ENCODE results near the gene TGM5. TPM values are rescaled to one million over a fixed set of nuclear protein-coding genes. Genes with fewer than 3 reads are reported as not detected.
A peak's percentile ranks its signal among the peaks of the same experiment; 100 is the strongest.

The TGM5 gene
- total RNA-seq, 1 donor from 2014 or later = not detected

- H3K9me3 Mint-ChIP-seq (ENCODE audit: unreplicated experiment) = no peaks in the 10 kb centered on the region
- no peak for TF ChIP-seq CTCF (IDR thresholded peaks at IDR 0.05)
- DNase-seq (ENCODE audit: extremely low spot score, unreplicated experiment) = no peak
- H3K27ac Mint-ChIP-seq (ENCODE audit: unreplicated experiment) = no peak overlapping the region
- H3K36me3 Mint-ChIP-seq (ENCODE audit: unreplicated experiment) = peaks cover 2% of the 10 kb centered on the region
- peaks cover 30% of the 10 kb centered on the region for H3K27me3 Mint-ChIP-seq (ENCODE audit: unreplicated experiment)
- no peak overlapping the region for H3K4me3 Mint-ChIP-seq (ENCODE audit: unreplicated experiment)
- peaks cover 16% of the 10 kb centered on the region for H3K4me1 Mint-ChIP-seq (ENCODE audit: unreplicated experiment)
These were observed 14.9 kb downstream of the TGM5 start for GRCh38 chr15:43251871-43252250.

- no peak for DNase-seq (ENCODE audit: extremely low spot score, unreplicated experiment)
- peaks cover 2% of the 10 kb centered on the region for H3K36me3 Mint-ChIP-seq (ENCODE audit: unreplicated experiment)
- H3K27me3 Mint-ChIP-seq (ENCODE audit: unreplicated experiment) = peaks cover 30% of the 10 kb centered on the region
- H3K9me3 Mint-ChIP-seq (ENCODE audit: unreplicated experiment) = no peaks in the 10 kb centered on the region
- H3K27ac Mint-ChIP-seq (ENCODE audit: unreplicated experiment) = no peak overlapping the region
- H3K4me3 Mint-ChIP-seq (ENCODE audit: unreplicated experiment) = no peak overlapping the region
- no peak for TF ChIP-seq CTCF (IDR thresholded peaks at IDR 0.05)
- H3K4me1 Mint-ChIP-seq (ENCODE audit: unreplicated experiment) = peaks cover 16% of the 10 kb centered on the region
These were observed 15.4 kb downstream of the TGM5 start for GRCh38 chr15:43251185-43251870.

- peaks cover 16% of the 10 kb centered on the region for H3K4me1 Mint-ChIP-seq (ENCODE audit: unreplicated experiment)
- no peak for TF ChIP-seq CTCF (IDR thresholded peaks at IDR 0.05)
- peaks cover 28% of the 10 kb centered on the region for H3K27me3 Mint-ChIP-seq (ENCODE audit: unreplicated experiment)
- H3K27ac Mint-ChIP-seq (ENCODE audit: unreplicated experiment) = no peak overlapping the region
- DNase-seq (ENCODE audit: extremely low spot score, unreplicated experiment) = no peak
- H3K9me3 Mint-ChIP-seq (ENCODE audit: unreplicated experiment) = no peaks in the 10 kb centered on the region
- H3K4me3 Mint-ChIP-seq (ENCODE audit: unreplicated experiment) = no peak overlapping the region
- H3K36me3 Mint-ChIP-seq (ENCODE audit: unreplicated experiment) = peaks cover 2% of the 10 kb centered on the region
These were observed 15.9 kb downstream of the TGM5 start for GRCh38 chr15:43250785-43251184.

GRCh38 chr15:43249699-43250203 lies 17.0 kb downstream of the TGM5 start:
- DNase-seq (ENCODE audit: extremely low spot score, unreplicated experiment) = no peak
- TF ChIP-seq CTCF (IDR thresholded peaks at IDR 0.05) = no peak
- no peaks in the 10 kb centered on the region for H3K9me3 Mint-ChIP-seq (ENCODE audit: unreplicated experiment)
- H3K27me3 Mint-ChIP-seq (ENCODE audit: unreplicated experiment) = peaks cover 22% of the 10 kb centered on the region
- peak overlapping the region; percentile 73 for H3K27ac Mint-ChIP-seq (ENCODE audit: unreplicated experiment)
- peaks cover 2% of the 10 kb centered on the region for H3K36me3 Mint-ChIP-seq (ENCODE audit: unreplicated experiment)
- peaks cover 16% of the 10 kb centered on the region for H3K4me1 Mint-ChIP-seq (ENCODE audit: unreplicated experiment)
- no peak overlapping the region for H3K4me3 Mint-ChIP-seq (ENCODE audit: unreplicated experiment)

- H3K27ac Mint-ChIP-seq (ENCODE audit: unreplicated experiment) = peak overlapping the region; percentile 73
- H3K4me3 Mint-ChIP-seq (ENCODE audit: unreplicated experiment) = no peak overlapping the region
- no peak for TF ChIP-seq CTCF (IDR thresholded peaks at IDR 0.05)
- H3K4me1 Mint-ChIP-seq (ENCODE audit: unreplicated experiment) = peaks cover 16% of the 10 kb centered on the region
- H3K9me3 Mint-ChIP-seq (ENCODE audit: unreplicated experiment) = no peaks in the 10 kb centered on the region
- H3K36me3 Mint-ChIP-seq (ENCODE audit: unreplicated experiment) = peaks cover 2% of the 10 kb centered on the region
- no peak for DNase-seq (ENCODE audit: extremely low spot score, unreplicated experiment)
- H3K27me3 Mint-ChIP-seq (ENCODE audit: unreplicated experiment) = peaks cover 20% of the 10 kb centered on the region
These were observed 17.5 kb downstream of the TGM5 start for GRCh38 chr15:43249236-43249635.

All from osteocyte (in vitro differentiated cells).